AG20443 (cell line): ENCODE measurements around the gene COMP.

Experiments
- DNase-seq: peaks from one replicate; pipeline ENCODE4 v3.0.0; 2012; ENCODE audit warnings: low spot score, mixed read lengths

COMP gene

GRCh38 chr19:18782559-18783225 is 8.4 kb downstream of the COMP start:
- no peak for DNase-seq

- no peak for DNase-seq
These were observed 9.1 kb downstream of the COMP start for GRCh38 chr19:18781885-18782527.

- DNase-seq, result no peak
These were observed 10.0 kb downstream of the COMP start for GRCh38 chr19:18781047-18781600.

GRCh38 chr19:18780631-18781030 is 10.5 kb downstream of the COMP start:
- DNase-seq, result no peak

GRCh38 chr19:18780081-18780480 is 11.0 kb downstream of the COMP start:
- no peak for DNase-seq

- no peak for DNase-seq
These were observed 12.1 kb downstream of the COMP start for GRCh38 chr19:18778826-18779495.

- DNase-seq, result no peak
These were observed 13.1 kb downstream of the COMP start for GRCh38 chr19:18778076-18778389.

- DNase-seq, result no peak
These were observed 13.6 kb downstream of the COMP start for GRCh38 chr19:18777301-18778075.

- DNase-seq, result peak; percentile 77
These were observed 14.4 kb downstream of the COMP start for GRCh38 chr19:18776736-18777135.

- DNase-seq, result peak; percentile 77
These were observed 14.9 kb downstream of the COMP start for GRCh38 chr19:18776288-18776594.

GRCh38 chr19:18775586-18776287 is 15.4 kb downstream of the COMP start:
- DNase-seq, result peak; percentile 90

- DNase-seq, result no peak
These were observed 16.2 kb downstream of the COMP start for GRCh38 chr19:18774782-18775444.

GRCh38 chr19:18774107-18774506 is 17.0 kb downstream of the COMP start:
- no peak for DNase-seq

- no peak for DNase-seq
These were observed 17.4 kb downstream of the COMP start for GRCh38 chr19:18773682-18774081.

GRCh38 chr19:18772620-18773587 is 18.2 kb downstream of the COMP start:
- no peak for DNase-seq

GRCh38 chr19:18771328-18772242 is 19.5 kb downstream of the COMP start:
- no peak for DNase-seq

GRCh38 chr19:18770663-18771327 is 20.3 kb downstream of the COMP start:
- DNase-seq, result no peak

- no peak for DNase-seq
These were observed 21.0 kb downstream of the COMP start for GRCh38 chr19:18769989-18770528.
